HG02884 (cell line): Measurements from ENCODE around the gene NCL.

ENCODE experiments used
- ATAC-seq: cut with Tn5 transposase; IDR thresholded peaks from one replicate; pipeline ENCODE4 v1.9.1; 2021; ENCODE audit warnings: mild to moderate bottlenecking, moderate library complexity; ENCODE audit not compliant: unreplicated experiment

Gene NCL

DNA sequence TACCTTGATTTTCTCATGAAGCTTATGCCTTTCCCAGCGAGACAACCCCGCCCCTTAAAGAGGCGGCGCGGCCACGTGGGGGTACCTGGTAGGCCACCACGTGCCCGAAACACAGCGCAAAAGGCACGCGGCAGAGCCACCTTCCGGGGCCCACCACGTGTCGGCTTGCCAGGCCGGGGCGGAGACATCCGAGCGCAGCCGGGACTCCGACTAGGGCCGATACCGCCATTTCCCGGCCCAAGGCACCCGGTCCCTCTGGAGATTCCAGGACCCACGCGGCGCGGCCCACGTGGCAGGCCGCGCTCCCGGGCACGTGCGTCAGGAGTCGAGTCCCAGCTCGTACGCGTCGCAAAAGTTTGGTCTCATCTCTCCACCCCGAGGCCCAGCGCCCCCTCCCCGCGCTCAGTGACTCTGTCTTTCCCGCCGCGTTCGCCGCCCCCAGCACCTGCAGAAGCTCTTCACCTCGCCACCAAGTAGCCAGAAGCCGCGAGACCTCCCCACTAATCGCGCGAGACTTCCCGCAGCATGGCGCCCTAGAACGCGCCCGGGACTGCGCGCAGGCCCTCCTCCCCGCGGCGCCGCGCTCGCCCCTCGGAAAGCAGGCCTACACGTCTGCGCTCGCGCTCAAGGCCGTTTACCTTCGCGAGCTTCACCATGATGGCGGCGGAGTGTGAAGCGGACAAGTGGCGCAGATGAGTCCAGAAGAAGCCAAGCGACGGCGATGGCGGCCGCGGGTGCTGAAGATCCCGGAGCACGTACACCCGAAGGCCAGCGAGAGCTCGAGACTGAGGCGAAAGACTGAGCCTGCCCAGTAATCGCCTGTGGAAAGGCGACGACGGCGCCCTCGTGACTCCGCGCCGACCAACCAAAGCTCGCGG lies at the start of gene NCL:
Gene NCL (minus strand): TSS at position 787 of the 878 bp plus-strand sequence. CDS start 131 bp downstream, at position 656.
- ATAC-seq, result peak; percentile 89

GRCh38 chr2:231513746-231514224 lies 49.5 kb upstream of the NCL start:
- no peak for ATAC-seq

GRCh38 chr2:231512222-231512621 lies 47.9 kb upstream of the NCL start:
- ATAC-seq, result no peak

DNA sequence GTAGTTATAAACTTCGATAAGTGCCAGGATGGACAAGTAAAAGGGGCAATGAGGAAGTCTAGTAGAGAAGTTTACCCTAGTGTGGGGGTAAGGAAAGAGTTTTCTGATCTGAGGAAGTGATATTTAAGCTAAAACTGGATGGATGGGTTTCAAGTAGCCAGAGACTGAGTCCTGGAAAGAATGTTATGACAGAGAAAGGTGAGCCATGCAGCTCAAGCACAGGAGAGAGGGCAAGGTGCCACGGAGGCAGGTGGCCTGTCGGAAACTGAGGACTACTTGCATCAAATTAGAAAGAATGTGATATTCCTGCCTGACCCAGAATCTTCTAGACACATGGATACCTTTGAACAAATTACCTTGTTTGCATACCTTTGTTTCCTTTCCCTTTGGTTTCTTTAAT lies 39.5 kb upstream of the NCL start:
- ATAC-seq, result no peak

- ATAC-seq, result no peak
Observed at GRCh38 chr2:231502596-231502995, 38.3 kb upstream of the NCL start.

GRCh38 chr2:231497651-231498050 lies 33.4 kb upstream of the NCL start:
- no peak for ATAC-seq

GRCh38 chr2:231494669-231495068 lies 30.4 kb upstream of the NCL start:
- ATAC-seq, result no peak

- ATAC-seq, result no peak
Observed at GRCh38 chr2:231490801-231491200, 26.5 kb upstream of the NCL start.

DNA sequence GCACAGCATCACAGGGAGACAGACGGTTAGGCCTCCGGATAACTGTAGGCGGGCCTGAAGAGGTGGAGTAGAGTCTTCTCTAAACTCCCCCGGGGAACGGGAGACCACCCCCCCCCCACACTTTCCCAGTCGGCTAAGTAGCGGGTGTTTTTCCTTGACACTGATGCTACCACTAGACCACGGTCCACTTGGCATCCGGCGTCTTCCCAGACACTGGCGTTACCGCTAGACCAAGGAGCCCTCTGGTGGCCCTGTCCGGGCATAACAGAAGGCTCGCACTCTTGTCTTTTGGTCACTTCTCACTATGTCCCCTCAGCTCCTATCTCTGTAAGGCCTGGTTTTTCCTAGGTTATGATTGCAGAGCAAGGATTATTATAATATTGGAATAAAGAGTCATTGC lies 25.7 kb upstream of the NCL start:
- no peak for ATAC-seq

DNA sequence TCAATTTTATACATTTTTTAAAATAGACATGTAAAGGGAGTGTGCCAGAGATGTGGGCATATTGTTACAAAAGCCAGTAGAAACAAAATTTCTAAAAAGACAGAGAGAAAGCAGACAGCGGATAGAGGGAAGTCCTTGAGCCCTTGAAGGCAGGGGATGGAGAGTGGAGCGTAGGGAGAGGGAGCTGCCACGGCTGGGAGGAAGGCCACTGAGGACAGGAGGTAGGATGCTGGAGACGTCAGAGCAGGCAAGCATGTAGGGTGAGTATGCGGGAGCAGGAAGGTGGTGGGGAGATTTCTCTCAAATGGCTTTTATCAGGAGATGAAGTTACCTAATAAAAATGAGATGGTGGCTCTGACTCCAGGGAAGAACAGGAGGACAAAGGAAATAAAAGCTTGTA lies 24.0 kb upstream of the NCL start:
- ATAC-seq, result no peak

GRCh38 chr2:231486851-231487596 lies 22.7 kb upstream of the NCL start:
- no peak for ATAC-seq

- ATAC-seq, result no peak
Observed at GRCh38 chr2:231483398-231484329, 19.4 kb upstream of the NCL start.

DNA sequence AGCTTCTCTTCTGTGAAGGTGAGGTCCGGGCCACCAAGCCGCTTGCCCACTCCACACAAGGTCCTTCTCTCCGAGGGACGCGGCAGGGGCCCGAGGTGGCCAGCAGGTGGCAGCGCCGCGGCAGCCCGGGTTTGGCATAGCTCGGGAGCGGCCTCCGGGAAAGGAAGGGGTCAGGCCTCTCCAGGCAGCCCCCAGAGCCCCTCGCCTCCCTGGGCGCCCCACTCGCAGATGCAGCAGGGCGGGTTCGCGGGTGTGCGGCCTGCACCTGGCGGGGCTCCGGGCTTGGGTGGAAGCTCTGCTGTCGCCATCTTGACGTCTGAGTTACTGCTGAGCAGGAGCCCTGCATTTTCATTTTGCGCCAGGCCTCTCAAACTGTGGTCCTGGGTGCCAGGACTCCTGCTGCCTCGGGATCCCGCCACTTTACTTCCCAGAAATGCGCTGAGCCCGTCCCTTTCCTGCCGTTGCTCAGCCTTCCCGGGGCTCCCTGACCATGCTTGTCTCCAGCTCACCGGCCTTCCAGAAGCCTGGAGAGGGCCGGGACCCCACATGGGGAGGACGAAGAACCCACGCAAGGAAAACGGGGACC lies 18.6 kb upstream of the NCL start:
- ATAC-seq, result peak; percentile 77

DNA sequence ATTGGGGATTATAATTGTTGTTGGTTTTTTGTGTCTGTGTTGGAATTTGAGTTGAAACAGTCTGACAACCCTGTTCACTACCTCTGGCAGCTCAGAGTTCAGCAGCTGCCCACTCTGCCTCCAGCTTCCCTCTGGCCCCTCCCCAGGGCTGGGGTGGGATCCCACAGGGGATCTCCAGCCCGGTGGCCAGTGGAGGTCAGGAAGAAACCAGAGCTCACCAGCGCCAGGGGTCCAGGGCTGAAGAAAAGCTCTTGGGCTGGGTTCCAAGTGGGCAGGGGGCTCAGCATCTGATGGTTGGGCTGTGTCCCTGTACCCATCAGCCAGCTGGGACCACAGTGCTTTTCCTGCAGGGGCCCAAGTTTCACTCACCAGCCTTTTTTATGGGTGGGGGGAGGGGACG lies 16.5 kb upstream of the NCL start:
- ATAC-seq, result no peak

- no peak for ATAC-seq
Observed at GRCh38 chr2:231479455-231479854, 15.2 kb upstream of the NCL start.

- no peak for ATAC-seq
Observed at GRCh38 chr2:231476920-231477319, 12.6 kb upstream of the NCL start.

DNA sequence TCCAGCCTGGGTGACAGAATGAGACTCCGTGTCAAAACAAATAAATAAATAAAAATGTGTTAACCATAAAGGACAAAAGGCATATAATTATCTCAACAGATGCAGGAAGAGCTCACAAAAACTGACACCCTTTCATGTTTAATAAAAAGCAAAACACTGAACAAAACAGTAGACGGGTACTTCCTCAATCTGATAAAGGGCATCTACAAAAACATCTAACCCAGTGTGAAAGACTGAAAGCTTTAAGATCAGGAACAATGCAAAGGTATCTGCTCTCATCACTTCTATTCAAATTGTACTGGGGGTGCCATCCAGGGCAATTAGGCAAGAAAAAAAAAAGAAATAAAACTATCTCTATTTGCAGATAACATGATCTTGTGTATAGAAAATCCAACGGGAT lies 11.7 kb upstream of the NCL start:
- no peak for ATAC-seq

DNA sequence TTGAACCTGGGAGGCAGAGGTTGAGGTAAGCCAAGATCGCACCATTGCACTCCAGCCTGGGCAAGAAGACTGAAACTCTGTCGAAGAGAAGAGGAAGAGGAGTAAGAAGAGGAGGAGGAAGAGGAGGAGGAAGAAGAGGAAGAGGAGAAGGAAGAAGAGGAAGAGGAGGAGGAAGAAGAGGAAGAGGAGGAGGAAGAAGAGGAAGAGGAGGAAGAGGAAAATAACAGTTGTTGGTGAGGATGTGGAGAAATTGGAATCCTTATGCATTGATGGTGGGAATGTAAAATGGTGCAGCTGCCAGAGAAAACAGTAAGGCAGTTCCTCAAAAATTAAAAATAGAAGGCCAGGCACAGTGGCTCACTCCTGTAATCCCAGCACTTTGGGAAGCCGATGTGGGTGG lies 8.5 kb upstream of the NCL start:
- no peak for ATAC-seq

- ATAC-seq, result no peak
Observed at GRCh38 chr2:231470246-231470900, 6.1 kb upstream of the NCL start.

GRCh38 chr2:231469583-231469950 lies 5.3 kb upstream of the NCL start:
- ATAC-seq, result no peak
